Gastroesophageal sphincter (tissue), 4 donors: Measurements from ENCODE around the gene SCFD2. TPM values are rescaled to one million over a fixed set of nuclear protein-coding genes. Genes with fewer than 3 reads are reported as not detected.

Experiments
- ATAC-seq: fragments of 150-250 bp; one replicate; pipeline ENCODE4 v1.9.1; 2016; ENCODE audit warnings: mild to moderate bottlenecking, moderate library complexity
- H3K27ac ChIP-seq, 4 donors: fragments of 200-600 bp; sonication (generic) in 3 of 4; 1 replicate in 3 of 4; 2 replicates in 1 of 4; pipeline ENCODE4 v1.5.1; 2016 to 2019
- H3K27me3 ChIP-seq: fragments of 200-600 bp; sonication (generic); one replicate; pipeline ENCODE4 v1.5.1; 2019
- H3K36me3 ChIP-seq, 2 donors: fragments of 200-600 bp; sonication (generic); one replicate each; pipeline ENCODE4 v1.5.1; 2019; ENCODE audit warnings: control low read depth in 1 of 2
- H3K4me1 ChIP-seq, 3 donors: fragments of 200-600 bp; sonication (generic); 1 replicate in 2 of 3; 2 replicates in 1 of 3; pipeline ENCODE4 v1.5.1; 2016 to 2019; ENCODE audit warnings: control low read depth in 2 of 3
- H3K4me3 ChIP-seq, 2 donors: fragments of 200-600 bp; sonication (generic); one replicate each; pipeline ENCODE4 v1.5.1; 2019; ENCODE audit warnings: mild to moderate bottlenecking in 1 of 2, moderate library complexity in 1 of 2
- H3K9me3 ChIP-seq, 3 donors: fragments of 200-600 bp; sonication (generic); one replicate each; pipeline ENCODE4 v1.5.1; 2017 to 2019; ENCODE audit warnings: control low read depth in 2 of 3
- EP300 ChIP-seq: sonication (generic); formaldehyde crosslinking; IDR thresholded peaks from one replicate; pipeline ENCODE4 v1.6.1; 2017; ENCODE audit warnings: antibody characterized with exemption, mild to moderate bottlenecking
- POLR2A ChIP-seq, 2 donors: fragments of 450-650 bp; IDR thresholded peaks; one replicate each; pipeline ENCODE4 v1.6.1; 2017; ENCODE audit warnings: antibody characterized with exemption in 2 of 2, mild to moderate bottlenecking in 2 of 2, moderate library complexity in 1 of 2
- POLR2AphosphoS5 ChIP-seq: sonication (generic); formaldehyde crosslinking; IDR thresholded peaks from one replicate; pipeline ENCODE4 v1.6.1; 2017; ENCODE audit warnings: antibody characterized with exemption
- WGBS, 2 donors: methylation state at CpG; one replicate each; pipeline ENCODE4 v1.1.5; 2018; ENCODE audit warnings: low coverage in 1 of 2; 5-methylcytosine and 5-hydroxymethylcytosine counted together
- total RNA-seq, 4 donors: library from RNA; depleted of rRNA; stranded (reverse); fragments of >200 nt; gene quantifications; one replicate each; pipeline ENCODE4 v1.1.0, GENCODE V29; 2016
- TF ChIP-seq, protein P1 (sequence below), 4 experiments: fragments of 200-600 bp in 2 of 4; fragments of 450-650 bp in 2 of 4; sonication (generic) in 1 of 4; IDR thresholded peaks; one replicate each; pipeline ENCODE4 v1.5.1; 2017 to 2019; ENCODE audit warnings: antibody characterized with exemption in 4 of 4, mild to moderate bottlenecking in 2 of 4, moderate library complexity in 2 of 4

Gene SCFD2
- total RNA-seq, 4 donors from 2014 or later: 8.9 to 17.6 (median 14.6) TPM

DNA sequence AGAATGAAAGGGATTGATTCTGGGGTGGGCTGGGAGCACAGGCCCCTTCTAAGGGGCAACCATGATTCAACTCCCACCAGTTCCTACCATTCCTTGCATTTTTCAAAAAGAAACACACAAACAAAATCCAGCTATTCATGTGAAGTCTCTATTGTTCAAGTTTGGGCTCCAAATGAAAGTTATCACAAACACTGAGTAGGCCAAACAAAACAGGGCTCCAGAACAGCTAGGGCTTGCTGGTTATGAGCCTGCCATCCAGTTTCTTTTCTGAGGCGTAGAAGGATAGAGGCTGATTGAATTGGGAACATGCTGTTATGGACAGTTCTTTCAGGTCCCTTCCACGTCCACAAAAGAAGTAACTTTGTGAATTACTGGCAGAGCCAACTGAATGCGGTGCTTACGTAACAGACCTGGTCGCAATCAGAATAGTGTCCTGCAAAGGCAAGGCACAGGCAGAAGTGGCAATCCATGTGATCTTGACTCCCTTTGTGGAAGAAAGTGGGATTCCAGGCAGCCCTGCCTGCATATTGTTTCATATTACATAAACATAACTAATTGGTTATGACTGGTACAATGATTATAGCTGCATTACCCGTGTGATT, 244.5 kb downstream of the SCFD2 start:
- H3K4me3 ChIP-seq: no peak overlapping the region

DNA sequence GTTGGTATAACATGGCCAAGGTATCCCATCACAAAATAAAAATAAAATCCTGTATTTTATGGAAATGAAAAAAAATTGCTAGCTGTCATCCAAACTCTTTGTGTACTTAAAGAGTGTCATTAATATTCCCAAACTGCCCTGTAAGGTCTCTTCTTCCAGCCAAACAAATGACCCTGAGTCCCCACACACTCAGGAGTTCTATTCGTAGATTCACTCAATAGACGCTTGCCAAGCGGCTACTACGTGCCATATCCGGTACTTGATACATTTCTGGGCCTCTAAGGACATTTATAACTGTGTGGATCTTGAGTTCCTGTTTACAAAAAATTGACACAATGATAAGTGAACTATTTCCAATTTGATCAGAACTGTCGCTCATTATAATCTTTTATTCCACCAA, 245.1 kb downstream of the SCFD2 start:
- no peaks in the 10 kb centered on the region for H3K36me3 ChIP-seq
- H3K27me3 ChIP-seq: no peaks in the 10 kb centered on the region
- H3K27ac ChIP-seq: peak overlapping the region in 1 of 4 donors; percentile 39
- H3K4me1 ChIP-seq: peaks cover 0 to 7% (median 0%) of the 10 kb centered on the region in 3 donors
- WGBS, 2 donors: 80 to 83% methylated on average over 1 to 6 of the region's 6 CpGs
- ATAC-seq: no peak
- no peaks in the 10 kb centered on the region for H3K9me3 ChIP-seq
- H3K4me3 ChIP-seq: no peak overlapping the region
- TF ChIP-seq, protein P1, sequence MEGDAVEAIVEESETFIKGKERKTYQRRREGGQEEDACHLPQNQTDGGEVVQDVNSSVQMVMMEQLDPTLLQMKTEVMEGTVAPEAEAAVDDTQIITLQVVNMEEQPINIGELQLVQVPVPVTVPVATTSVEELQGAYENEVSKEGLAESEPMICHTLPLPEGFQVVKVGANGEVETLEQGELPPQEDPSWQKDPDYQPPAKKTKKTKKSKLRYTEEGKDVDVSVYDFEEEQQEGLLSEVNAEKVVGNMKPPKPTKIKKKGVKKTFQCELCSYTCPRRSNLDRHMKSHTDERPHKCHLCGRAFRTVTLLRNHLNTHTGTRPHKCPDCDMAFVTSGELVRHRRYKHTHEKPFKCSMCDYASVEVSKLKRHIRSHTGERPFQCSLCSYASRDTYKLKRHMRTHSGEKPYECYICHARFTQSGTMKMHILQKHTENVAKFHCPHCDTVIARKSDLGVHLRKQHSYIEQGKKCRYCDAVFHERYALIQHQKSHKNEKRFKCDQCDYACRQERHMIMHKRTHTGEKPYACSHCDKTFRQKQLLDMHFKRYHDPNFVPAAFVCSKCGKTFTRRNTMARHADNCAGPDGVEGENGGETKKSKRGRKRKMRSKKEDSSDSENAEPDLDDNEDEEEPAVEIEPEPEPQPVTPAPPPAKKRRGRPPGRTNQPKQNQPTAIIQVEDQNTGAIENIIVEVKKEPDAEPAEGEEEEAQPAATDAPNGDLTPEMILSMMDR (IDR thresholded peaks at IDR 0.05): no peak
- no peak for TF ChIP-seq EP300
- no peak for TF ChIP-seq POLR2AphosphoS5
- no peak for TF ChIP-seq POLR2A (IDR thresholded peaks at IDR 0.05)

More for the DNA sequence above, 244.5 kb downstream of the SCFD2 start:
- Histone ChIP-seq H3K27ac (peak overlapping the region in 1 of 4 donors; percentile 39), H3K27me3 (no peaks in the 10 kb centered on the region), H3K9me3 (no peaks in the 10 kb centered on the region), H3K36me3 (no peaks in the 10 kb centered on the region), H3K4me1 (peaks cover 0 to 7% (median 0%) of the 10 kb centered on the region in 3 donors)
- no peak for TF ChIP-seq EP300
- no peak for TF ChIP-seq POLR2A (IDR thresholded peaks at IDR 0.05)
- WGBS, 2 donors: 80 to 84% methylated on average over 5 of the region's 6 CpGs
- ATAC-seq: no peak

DNA sequence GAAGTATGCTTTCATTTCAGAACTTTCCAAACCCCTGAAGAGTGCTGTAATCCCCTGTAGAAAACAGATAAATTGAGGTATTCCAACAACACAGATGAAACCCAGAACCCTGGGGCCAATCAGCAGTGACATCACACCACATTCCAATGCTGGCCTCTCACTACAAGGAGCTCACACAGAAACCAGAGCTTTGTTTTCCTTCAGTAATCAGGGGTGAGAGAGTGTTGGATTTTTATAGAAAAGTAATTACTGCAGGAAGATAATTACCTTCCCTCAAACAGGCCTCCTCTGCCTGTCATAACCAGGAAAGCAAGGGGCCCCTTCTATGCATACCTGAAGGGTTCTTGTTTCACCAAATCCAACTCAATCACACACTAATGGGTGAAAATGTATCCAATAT, 246.2 kb downstream of the SCFD2 start:
- Histone ChIP-seq H3K4me1 (peaks cover 0 to 7% (median 0%) of the 10 kb centered on the region in 3 donors), H3K36me3 (no peaks in the 10 kb centered on the region), H3K4me3 (no peak overlapping the region), H3K27me3 (no peaks in the 10 kb centered on the region), H3K9me3 (no peaks in the 10 kb centered on the region), H3K27ac (no peak overlapping the region)
- TF ChIP-seq, protein P1 (IDR thresholded peaks at IDR 0.05): no peak
- TF ChIP-seq EP300 (no peak), POLR2AphosphoS5 (no peak), POLR2A (IDR thresholded peaks at IDR 0.05) (no peak)
- ATAC-seq: no peak

DNA sequence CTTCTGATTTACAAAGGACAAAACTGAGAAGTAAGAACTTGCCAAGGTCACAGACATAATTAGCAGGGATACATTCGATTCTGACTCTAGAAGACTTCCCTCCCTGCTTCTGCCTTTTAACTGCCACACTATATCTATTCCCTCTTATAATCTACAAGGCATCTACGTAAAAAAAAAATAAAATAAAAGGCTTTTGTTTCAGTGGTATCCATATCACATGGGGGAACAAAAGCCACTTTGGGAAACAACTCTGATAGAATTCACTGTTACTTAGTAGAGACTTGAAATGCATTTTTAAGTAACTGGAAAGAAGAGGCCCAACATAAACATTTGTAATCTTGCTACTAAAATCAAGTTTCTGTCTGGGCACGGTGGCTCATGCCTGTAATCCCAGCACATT, 247.2 kb downstream of the SCFD2 start:
- H3K4me3 ChIP-seq: no peak overlapping the region
- H3K27ac ChIP-seq: no peak overlapping the region
- WGBS, 2 donors: 51 to 74% methylated on average over 3 of the region's 3 CpGs
- H3K27me3 ChIP-seq: no peaks in the 10 kb centered on the region
- H3K36me3 ChIP-seq: no peaks in the 10 kb centered on the region
- peaks cover 0 to 7% (median 0%) of the 10 kb centered on the region in 3 donors for H3K4me1 ChIP-seq
- no peaks in the 10 kb centered on the region for H3K9me3 ChIP-seq
- TF ChIP-seq, protein P1 (IDR thresholded peaks at IDR 0.05): no peak
- TF ChIP-seq POLR2A (IDR thresholded peaks at IDR 0.05): no peak
- no peak for TF ChIP-seq EP300
- no peak for TF ChIP-seq POLR2AphosphoS5
- ATAC-seq: no peak

DNA sequence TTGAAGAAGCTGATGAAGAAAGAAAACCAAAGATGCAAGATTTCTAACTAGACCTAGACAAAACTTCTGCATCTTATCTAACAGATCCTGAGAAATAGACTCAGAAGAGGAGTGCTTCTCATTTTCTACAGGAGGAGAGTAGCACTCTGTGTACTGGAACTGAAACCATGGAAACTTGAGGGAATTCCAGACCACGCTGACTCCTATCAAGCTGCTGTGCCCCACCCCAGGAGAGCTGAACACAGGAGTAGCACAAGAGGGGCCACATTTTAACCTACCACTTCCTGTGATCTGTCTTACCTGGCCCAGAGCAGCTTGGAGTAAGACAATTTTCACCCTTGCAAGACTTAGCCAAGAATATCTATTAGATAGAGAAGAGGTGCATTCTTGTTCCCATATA, 248.9 kb downstream of the SCFD2 start:
- Histone ChIP-seq H3K4me1 (peaks cover 0 to 13% (median 0%) of the 10 kb centered on the region in 3 donors), H3K9me3 (no peaks in the 10 kb centered on the region), H3K27ac (no peak overlapping the region), H3K36me3 (no peaks in the 10 kb centered on the region), H3K4me3 (no peak overlapping the region), H3K27me3 (no peaks in the 10 kb centered on the region)
- TF ChIP-seq POLR2AphosphoS5: no peak
- no peak for TF ChIP-seq EP300
- no peak for TF ChIP-seq POLR2A (IDR thresholded peaks at IDR 0.05)
- TF ChIP-seq, protein P1 (IDR thresholded peaks at IDR 0.05): no peak
- WGBS, 2 donors: 40% methylated on average over 1 of the region's 1 CpG; no CpG with 5 or more reads in 1 of the 2 donors
- no peak for ATAC-seq
